K562 (cell line): Measurements from ENCODE around the gene YBEY. TPM values are rescaled to one million over a fixed set of nuclear protein-coding genes. Genes with fewer than 3 reads are reported as not detected.

Experiments
- ATAC-seq: fragments of 200-7000 bp; cut with Tn5 transposase; 3 replicates; pipeline ENCODE4 v1.9.1; 2020; ENCODE audit warnings: moderate library complexity
- BruUV-seq: library from RNA; stranded (reverse); fragments of 400-500 nt; replicated peaks from 2 replicates; lab custom pipeline; 2021; lab: Mats Ljungman, UMichigan
- CTCF ChIA-PET: fragments of 300-600 bp; formaldehyde crosslinking; extraction: SDS; loops from one replicate; lab custom pipeline; 2021; ENCODE audit warnings: low intra/inter-chr PET ratio; lab: Yijun Ruan, JAX
- POLR2A ChIA-PET: fragments of 300-600, 350-650 bp; sonication (Branson Sonifier 250); formaldehyde crosslinking; extraction: SDS; loops from one replicate; lab custom pipeline; 2021; ENCODE audit warnings: antibody characterized with exemption, inconsistent platforms; lab: Yijun Ruan, JAX
- DNase-seq, 4 experiments: peaks; one replicate each; pipeline versions ENCODE4 v3.0.0 to v3.0.0-alpha.2; 2011 to 2018; ENCODE audit warnings: low spot score in 3 of 4, mixed read lengths in 3 of 4; ENCODE audit errors: extremely low read depth in 1 of 4
- FAIRE-seq: peaks from 2 replicates; lab custom pipeline; 2011; peaks lifted over from hg19 to GRCh38; lab: Jason Lieb, UNC
- H2AFZ ChIP-seq: 2 replicates; pipeline ENCODE4 v1.6.0; 2011; ENCODE audit warnings: low read depth, low read length, control low read depth, inconsistent platforms
- H3K27ac ChIP-seq: fragments of 200-600 bp; 3 replicates; pipeline ENCODE4 v1.8.0; 2011; ENCODE audit warnings: low read depth, mild to moderate bottlenecking, control low read depth, inconsistent platforms, low read length, moderate library complexity, mixed read lengths; ENCODE audit errors: extremely low read depth
- H3K27me3 ChIP-seq, 2 experiments: fragments of 300-600 bp in 1 of 2; 2 replicates in 1 of 2; 3 replicates in 1 of 2; pipeline versions ENCODE4 v1.6.0 to v1.8.0; 2011; ENCODE audit warnings: inconsistent platforms in 2 of 2, low read length in 2 of 2, mild to moderate bottlenecking in 1 of 2, mixed read lengths in 1 of 2, moderate library complexity in 1 of 2; ENCODE audit not compliant: control insufficient read depth in 2 of 2, insufficient read depth in 2 of 2
- H3K36me3 ChIP-seq: fragments of 300-600 bp; 3 replicates; pipeline ENCODE4 v1.8.0; 2011; ENCODE audit warnings: mild to moderate bottlenecking, low read length, inconsistent platforms; ENCODE audit not compliant: control insufficient read depth, insufficient read depth
- H3K4me1 ChIP-seq, 2 experiments: fragments of 200-600 bp in 1 of 2; replicated peaks in 1 of 2; 2 replicates in 1 of 2; 3 replicates in 1 of 2; pipeline versions ENCODE4 v1.5.1 to v1.8.0; 2011; ENCODE audit warnings: inconsistent platforms in 2 of 2, low read length in 2 of 2, mild to moderate bottlenecking in 1 of 2, mixed read lengths in 1 of 2, moderate library complexity in 1 of 2; ENCODE audit not compliant: control insufficient read depth in 2 of 2, insufficient read depth in 2 of 2
- H3K4me2 ChIP-seq: 2 replicates; pipeline ENCODE4 v1.6.1; 2011; ENCODE audit warnings: low read length, control low read depth, inconsistent platforms, mixed read lengths; ENCODE audit not compliant: insufficient read depth
- H3K4me3 ChIP-seq: fragments of 200-600 bp; sonication (generic), shearing (Covaris generic); 2 replicates; pipeline ENCODE4 v1.5.1; 2016; ENCODE audit warnings: control low read depth, inconsistent platforms
- H3K79me2 ChIP-seq: fragments of 200-600 bp; 3 replicates; pipeline ENCODE4 v1.8.0; 2011; ENCODE audit warnings: low read length, inconsistent platforms; ENCODE audit not compliant: control insufficient read depth, insufficient read depth
- H3K9ac ChIP-seq, 2 experiments: 2 replicates each; pipeline versions ENCODE4 v1.6.0 to v1.6.1; 2011; ENCODE audit warnings: low read depth in 2 of 2, low read length in 2 of 2, control low read depth in 1 of 2, inconsistent platforms in 1 of 2, mild to moderate bottlenecking in 1 of 2, mixed read lengths in 1 of 2; ENCODE audit not compliant: insufficient read depth in 1 of 2
- H3K9me1 ChIP-seq: one replicate; pipeline ENCODE4 v1.6.0; 2011; ENCODE audit warnings: inconsistent platforms, mild to moderate bottlenecking, low read length, moderate library complexity; ENCODE audit not compliant: control insufficient read depth, insufficient read depth
- H3K9me3 ChIP-seq: replicated peaks from 2 replicates; pipeline ENCODE4 v1.5.1; 2011; ENCODE audit warnings: low read depth, low read length, inconsistent platforms; ENCODE audit not compliant: control insufficient read depth, insufficient read depth
- H4K20me1 ChIP-seq: replicated peaks from 2 replicates; pipeline ENCODE4 v1.6.1; 2011; ENCODE audit warnings: low read length, inconsistent platforms, mixed read lengths; ENCODE audit not compliant: control insufficient read depth, insufficient read depth
- EGR1 ChIP-seq: fragments of 450-650 bp; conservative IDR thresholded peaks from 2 replicates; pipeline ENCODE4 v1.6.1; 2017; ENCODE audit warnings: mild to moderate bottlenecking
- FUS ChIP-seq: fragments of 200-400 bp; formaldehyde crosslinking; optimal IDR thresholded peaks from 2 replicates; pipeline ENCODE3; 2017; ENCODE audit warnings: low read depth, low read length
- GABPB1 ChIP-seq: sonication (generic); formaldehyde crosslinking; IDR thresholded peaks from 2 replicates; pipeline ENCODE4 v1.8.0; 2022; ENCODE audit warnings: mild to moderate bottlenecking, missing genetic modification reagents
- HMGN3 ChIP-seq: IDR thresholded peaks from 2 replicates; pipeline ENCODE4 v1.6.1; 2011; ENCODE audit warnings: borderline replicate concordance, low read depth, mild to moderate bottlenecking, mixed read lengths, low read length; ENCODE audit not compliant: insufficient read length; ENCODE audit errors: extremely low read depth
- LARP7 ChIP-seq: fragments of 450-650 bp; IDR thresholded peaks from 2 replicates; pipeline ENCODE4 v1.6.1; 2016
- NFRKB ChIP-seq: fragments of 450-650 bp; IDR thresholded peaks from 2 replicates; pipeline ENCODE4 v1.6.1; 2016; ENCODE audit warnings: low read depth
- POLR2AphosphoS5 ChIP-seq: IDR thresholded peaks from 2 replicates; pipeline ENCODE4 v1.6.1; 2011; ENCODE audit warnings: mild to moderate bottlenecking, low read depth, low read length, moderate library complexity; ENCODE audit not compliant: control insufficient read depth, insufficient read depth
- POLR2G ChIP-seq: fragments of 200-400 bp; formaldehyde crosslinking; IDR thresholded peaks from 2 replicates; pipeline ENCODE4 v1.6.1; 2017; ENCODE audit warnings: low read depth, mild to moderate bottlenecking, antibody characterized with exemption, low read length, moderate library complexity
- RBFOX2 ChIP-seq: fragments of 200-400 bp; formaldehyde crosslinking; IDR thresholded peaks from 2 replicates; pipeline ENCODE4 v1.6.1; 2017; ENCODE audit warnings: low read depth, mild to moderate bottlenecking, low read length, moderate library complexity
- SMAD2 ChIP-seq: fragments of 150-350 bp; IDR thresholded peaks from 2 replicates; pipeline ENCODE4 v1.6.1; 2014; ENCODE audit warnings: low read depth, mild to moderate bottlenecking, low read length
- SRSF9 ChIP-seq: fragments of 200-400 bp; formaldehyde crosslinking; IDR thresholded peaks from 2 replicates; pipeline ENCODE4 v1.6.1; 2017; ENCODE audit warnings: low read depth, low read length, borderline replicate concordance
- TAF15 ChIP-seq: fragments of 200-400 bp; formaldehyde crosslinking; IDR thresholded peaks from 2 replicates; pipeline ENCODE4 v1.6.1; 2017; ENCODE audit warnings: mild to moderate bottlenecking, low read depth, low read length, moderate library complexity
- WGBS: fragments of 100-300 bp; shearing (Covaris generic); methylation state at CpG from one replicate; pipeline ENCODE4 v1.1.6; 2016; ENCODE audit warnings: low coverage, mixed read lengths; ENCODE audit not compliant: insufficient coverage; ENCODE audit errors: missing lambda C conversion rate; 5-methylcytosine and 5-hydroxymethylcytosine counted together
- in situ Hi-C: fragments of 300-500 bp; cut with MboI; formaldehyde crosslinking; loops from 4 replicates; pipeline ENCODE4 v1.15.0; 2018; ENCODE audit warnings: inconsistent platforms, mixed read lengths
- intact Hi-C: fragments of 100-400 bp; cut with micrococcal nuclease; formaldehyde crosslinking; loops from 2 replicates; pipeline ENCODE4 v1.14.2; 2022
- polyA plus RNA-seq, 8 experiments: library from polyadenylated mRNA; depleted of rRNA in 4 of 8; stranded (reverse) in 5 of 8; unstranded in 3 of 8; fragments of >200 nt; fragmentation: Nextera tagmentation in 2 of 8; fragmentation: Illumina TruSeq in 1 of 8; extraction: Ambion mirVana in 2 of 8; extraction: Trizol in 1 of 8; gene quantifications; 2 replicates each; pipeline versions ENCODE4 v1.2.1 to v1.2.3, GENCODE V29; 2011 to 2014; ENCODE audit warnings: inconsistent platforms in 1 of 8, missing spikeins in 1 of 8
- total RNA-seq, 7 experiments: library from RNA; depleted of rRNA in 6 of 7; stranded (reverse); fragments of >200 nt in 6 of 7; fragmentation: Illumina TruSeq in 2 of 7; extraction: Trizol in 2 of 7; gene quantifications; 2 replicates each; pipeline versions ENCODE4 v1.2.1 to v1.2.3, GENCODE V29; 2011 to 2021; ENCODE audit warnings: low replicate concordance in 1 of 7
- TF ChIP-seq, protein P1 (sequence below), 3 experiments: fragments of 200-800 bp in 1 of 3; fragments of 250-450 bp in 1 of 3; fragments of 450-650 bp in 1 of 3; sonication (Bioruptor Pico) in 1 of 3; sonication (Bioruptor generic) in 1 of 3; formaldehyde crosslinking in 1 of 3; IDR thresholded peaks; 2 replicates each; pipeline versions ENCODE4 v1.6.1 to v1.8.0; 2016 to 2022; ENCODE audit warnings: mild to moderate bottlenecking in 2 of 3, missing genetic modification characterization in 2 of 3, missing compliant biosample characterization in 1 of 3, moderate library complexity in 1 of 3

Gene YBEY
- total and polyA plus RNA-seq, 9 of the 15 experiments (the other 6 are each of a cell fraction or from before 2014, with no cell fraction given) = 6.4 to 28.0 (median 12.4) TPM

DNA sequence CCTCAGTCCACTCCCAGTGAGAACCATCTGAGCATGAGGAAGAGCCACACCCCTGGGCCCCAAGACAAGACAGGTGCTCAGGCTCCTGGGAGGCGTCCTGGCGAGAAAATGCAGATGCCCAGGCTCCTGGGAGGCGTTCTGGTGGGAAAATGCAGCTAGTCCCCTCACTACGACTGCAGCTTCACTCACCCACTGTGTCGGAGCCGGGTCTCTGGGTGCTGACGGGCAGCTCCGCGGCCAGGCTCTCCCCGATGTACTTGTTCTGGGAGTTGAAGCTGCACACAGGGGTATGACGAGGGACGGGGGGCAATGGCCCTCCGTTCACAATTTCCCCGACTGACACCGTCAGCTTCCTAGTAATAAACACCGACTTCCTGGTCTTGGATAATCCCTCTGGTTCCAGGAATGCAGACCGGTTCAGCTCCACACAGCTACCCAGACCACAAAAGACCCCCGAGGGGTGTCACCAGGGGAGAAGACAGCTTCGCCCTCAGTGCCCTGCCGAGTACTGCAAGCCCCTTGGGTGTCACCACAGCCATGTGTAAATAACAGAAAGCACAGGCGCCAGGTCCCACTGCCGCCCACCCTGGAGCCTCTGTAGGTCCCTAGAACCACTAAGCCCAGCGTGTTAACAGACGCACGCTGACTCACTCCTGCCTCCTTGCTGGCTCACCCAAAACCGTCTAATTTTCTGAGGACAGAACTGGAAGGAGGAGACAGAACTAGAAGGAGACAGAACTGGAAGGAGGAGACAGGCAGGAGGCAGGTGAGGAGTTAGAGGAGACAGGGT is 20.2 kb upstream of the YBEY start:
- CTCF ChIA-PET = no interaction called here
- WGBS = 88% methylated on average over 25 of the region's 26 CpGs

More for the DNA sequence above, 20.2 kb upstream of the YBEY start:
- Histone ChIP-seq H3K79me2 (no peaks in the 10 kb centered on the region), H3K9me3 (no peaks in the 10 kb centered on the region), H4K20me1 (0 out of 2 replicates have a peak, but pooled peaks cover 8% of the 10 kb centered on the region), H3K4me2 (no peak overlapping the region), H3K27ac (no peak overlapping the region), H2AFZ (no peak overlapping the region)
- TF ChIP-seq SMAD2 (no peak), SRSF9 (no peak), NFRKB (no peak), HMGN3 (peak; percentile 33), LARP7 (no peak), POLR2AphosphoS5 (peak; percentile 5; the same call in 1 of the 2 replicates), TAF15 (no peak), POLR2G (peak; percentile 67; the same call in 1 of the 2 replicates), GABPB1 (CRISPR knock-in tag) (no peak), FUS (no peak), RBFOX2 (peak; percentile 37), EGR1 (0 out of 2 replicates have a peak, but pooled peaks have one; percentile 8)
- TF ChIP-seq, protein P1, sequence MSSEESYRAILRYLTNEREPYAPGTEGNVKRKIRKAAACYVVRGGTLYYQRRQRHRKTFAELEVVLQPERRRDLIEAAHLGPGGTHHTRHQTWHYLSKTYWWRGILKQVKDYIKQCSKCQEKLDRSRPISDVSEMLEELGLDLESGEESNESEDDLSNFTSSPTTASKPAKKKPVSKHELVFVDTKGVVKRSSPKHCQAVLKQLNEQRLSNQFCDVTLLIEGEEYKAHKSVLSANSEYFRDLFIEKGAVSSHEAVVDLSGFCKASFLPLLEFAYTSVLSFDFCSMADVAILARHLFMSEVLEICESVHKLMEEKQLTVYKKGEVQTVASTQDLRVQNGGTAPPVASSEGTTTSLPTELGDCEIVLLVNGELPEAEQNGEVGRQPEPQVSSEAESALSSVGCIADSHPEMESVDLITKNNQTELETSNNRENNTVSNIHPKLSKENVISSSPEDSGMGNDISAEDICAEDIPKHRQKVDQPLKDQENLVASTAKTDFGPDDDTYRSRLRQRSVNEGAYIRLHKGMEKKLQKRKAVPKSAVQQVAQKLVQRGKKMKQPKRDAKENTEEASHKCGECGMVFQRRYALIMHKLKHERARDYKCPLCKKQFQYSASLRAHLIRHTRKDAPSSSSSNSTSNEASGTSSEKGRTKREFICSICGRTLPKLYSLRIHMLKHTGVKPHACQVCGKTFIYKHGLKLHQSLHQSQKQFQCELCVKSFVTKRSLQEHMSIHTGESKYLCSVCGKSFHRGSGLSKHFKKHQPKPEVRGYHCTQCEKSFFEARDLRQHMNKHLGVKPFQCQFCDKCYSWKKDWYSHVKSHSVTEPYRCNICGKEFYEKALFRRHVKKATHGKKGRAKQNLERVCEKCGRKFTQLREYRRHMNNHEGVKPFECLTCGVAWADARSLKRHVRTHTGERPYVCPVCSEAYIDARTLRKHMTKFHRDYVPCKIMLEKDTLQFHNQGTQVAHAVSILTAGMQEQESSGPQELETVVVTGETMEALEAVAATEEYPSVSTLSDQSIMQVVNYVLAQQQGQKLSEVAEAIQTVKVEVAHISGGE (CRISPR knock-in tag; IDR thresholded peaks at IDR 0.05) = no peak
- TF ChIP-seq, all 486 proteins: peak for 5
- POLR2A ChIA-PET = interaction anchor here (0.6 to 2.8 kb wide), 6 partner anchors 9 to 26 kb away, joined by 3 to 16 read pairs (median 5); no protein-coding TSS in a partner anchor
- ATAC-seq (no peak; the same call in 2 of the 3 replicates), DNase-seq (no peak), FAIRE-seq (no peak)
- H3K36me3 ChIP-seq = peaks cover 88% of the 10 kb centered on the region
- intact Hi-C loops (no loop called here), in situ Hi-C loops (no loop called here)
- no peak overlapping the region for H3K4me3 ChIP-seq
- peaks cover 0 to 22% of the 10 kb centered on the region in 2 experiments; a peak in 3 of 5 replicates for H3K4me1 ChIP-seq
- H3K9ac ChIP-seq = peak overlapping the region in 1 of 2 experiments; percentile 70; a peak in 2 of 4 replicates
- H3K9me1 ChIP-seq = peaks cover 7% of the 10 kb centered on the region
- BruUV-seq = no TSS peak
- no peaks in the 10 kb centered on the region for H3K27me3 ChIP-seq
